Measurements from ENCODE around the gene ZNF750.
"Not testable (repeated sequence)": the region's sequence is repeated elsewhere in the genome, so short reads cannot be mapped to it uniquely, and the experiment has no call there.

The ZNF750 gene

DNA sequence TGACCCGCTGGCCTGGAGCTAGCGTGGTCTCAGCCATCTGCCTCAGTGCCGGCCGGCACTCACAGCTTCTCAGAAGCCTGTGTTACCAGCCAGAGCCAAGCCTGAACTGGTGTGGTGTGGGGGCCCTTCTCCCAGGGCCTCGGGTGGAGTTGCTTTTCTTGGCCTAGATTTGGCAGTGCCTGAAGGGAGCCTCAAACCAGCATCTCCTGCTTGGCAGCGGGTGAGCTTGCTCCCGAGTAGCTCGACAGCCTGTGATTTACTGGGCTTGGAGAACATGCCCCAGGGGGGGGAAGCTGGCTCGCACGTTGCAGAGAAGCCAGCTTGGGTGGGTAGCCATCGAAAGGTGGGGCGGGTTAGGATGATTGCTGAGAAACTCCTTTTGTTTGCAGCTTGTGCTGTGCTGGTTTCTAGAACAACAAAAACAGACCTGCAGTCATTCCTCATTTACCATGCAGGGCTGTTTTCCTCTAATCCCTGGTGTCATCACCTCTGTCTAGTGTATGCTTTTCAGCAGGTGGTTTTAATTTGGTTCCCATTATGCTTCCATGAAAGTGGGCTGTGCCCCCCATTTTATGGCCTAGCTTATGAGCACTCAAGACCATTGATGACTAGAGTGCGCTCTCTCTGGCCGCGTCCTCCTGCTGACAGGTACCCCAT is 45.7 kb downstream of the ZNF750 start:
- DNase-seq (ENCODE audit: low spot score): peak; percentile 36

DNA sequence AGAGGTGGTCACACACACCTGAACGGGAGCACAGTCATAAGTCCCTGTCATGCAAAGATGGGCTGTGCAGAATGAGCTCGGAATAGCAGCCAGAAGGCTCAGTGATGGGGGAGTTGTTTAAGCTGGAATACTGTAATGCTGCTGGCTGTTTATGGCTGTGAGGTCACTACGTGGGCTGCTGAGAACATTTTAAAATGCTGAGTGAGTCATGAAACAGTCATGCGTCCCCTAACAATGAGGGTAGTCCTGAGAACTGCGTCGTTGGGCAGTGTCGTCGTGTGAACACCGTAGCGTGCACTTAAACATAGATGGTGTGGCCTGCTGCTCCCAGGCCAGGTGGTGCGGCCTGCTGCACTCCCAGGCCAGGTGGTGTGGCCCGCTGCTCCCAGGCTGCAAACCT is 48.3 kb downstream of the ZNF750 start:
- DNase-seq (ENCODE audit: low spot score): no peak

DNA sequence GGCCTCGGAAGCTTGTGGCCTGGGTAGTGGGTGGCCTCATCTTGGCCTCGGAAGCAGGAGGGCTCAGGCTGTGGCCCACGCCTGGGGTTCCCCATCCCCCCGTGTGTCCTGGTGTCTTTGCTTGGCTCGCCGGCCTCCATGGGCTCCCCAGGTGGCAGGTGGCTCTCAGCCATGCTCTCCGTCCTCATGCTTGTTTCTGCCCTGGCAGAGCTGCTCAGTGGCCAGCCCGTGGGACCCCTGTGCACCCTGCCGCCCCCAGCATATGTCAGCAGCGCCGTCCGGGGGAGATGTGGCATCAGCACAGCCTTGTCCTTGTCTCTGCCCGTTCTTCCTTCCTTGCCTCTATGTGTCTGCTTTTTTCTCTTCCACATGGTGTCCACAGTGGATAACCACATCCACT is 49.4 kb downstream of the ZNF750 start:
- no peak for DNase-seq (ENCODE audit: low spot score)

DNA sequence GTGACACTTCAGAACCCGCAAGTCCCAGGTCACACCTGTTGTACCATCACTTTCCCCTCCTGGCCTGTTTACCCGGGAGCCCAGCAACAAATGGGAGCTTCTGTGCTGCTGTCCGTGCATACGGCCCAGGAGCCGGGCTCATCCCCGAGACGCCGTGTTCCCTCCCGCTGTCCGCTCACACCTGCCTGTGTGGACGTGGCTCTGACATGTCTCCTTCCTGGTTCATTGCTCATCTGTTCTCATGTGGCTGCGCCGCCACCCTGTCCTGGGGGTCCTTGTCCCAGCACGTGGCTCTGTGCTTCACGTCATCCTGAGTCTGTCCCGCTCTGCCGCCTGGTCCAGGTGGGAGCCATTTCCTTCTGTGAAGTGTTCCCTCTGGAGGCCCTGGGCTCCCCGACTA is 50.0 kb downstream of the ZNF750 start:
- DNase-seq (ENCODE audit: low spot score): no peak

DNA sequence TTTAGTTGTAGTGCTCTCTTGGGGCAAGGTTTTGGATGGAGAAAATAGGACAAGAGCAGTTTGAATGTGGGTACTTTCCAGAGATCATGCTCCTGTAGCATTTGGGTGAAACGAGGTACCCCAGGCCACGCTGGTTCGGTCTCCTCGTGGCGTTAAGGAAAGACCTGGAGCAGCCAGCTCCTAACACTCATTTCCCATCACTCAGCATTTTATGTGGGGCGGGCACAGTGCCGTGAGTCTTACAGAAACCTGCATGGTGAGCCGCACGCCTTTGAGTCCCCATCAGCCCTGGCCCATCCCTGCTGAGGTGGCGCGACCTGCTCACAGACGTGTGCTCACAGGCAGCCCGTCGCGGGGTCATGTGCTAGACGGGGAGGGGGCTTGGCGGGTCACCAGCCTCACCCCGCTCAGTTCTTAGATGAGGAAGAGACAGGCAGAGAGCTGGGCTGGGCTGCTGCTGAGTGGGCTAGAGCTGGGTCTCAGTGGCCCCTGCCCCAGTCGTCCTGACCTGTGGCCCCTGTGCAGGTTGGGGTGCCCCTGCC is 50.7 kb downstream of the ZNF750 start:
- no peak for DNase-seq (ENCODE audit: low spot score)

DNA sequence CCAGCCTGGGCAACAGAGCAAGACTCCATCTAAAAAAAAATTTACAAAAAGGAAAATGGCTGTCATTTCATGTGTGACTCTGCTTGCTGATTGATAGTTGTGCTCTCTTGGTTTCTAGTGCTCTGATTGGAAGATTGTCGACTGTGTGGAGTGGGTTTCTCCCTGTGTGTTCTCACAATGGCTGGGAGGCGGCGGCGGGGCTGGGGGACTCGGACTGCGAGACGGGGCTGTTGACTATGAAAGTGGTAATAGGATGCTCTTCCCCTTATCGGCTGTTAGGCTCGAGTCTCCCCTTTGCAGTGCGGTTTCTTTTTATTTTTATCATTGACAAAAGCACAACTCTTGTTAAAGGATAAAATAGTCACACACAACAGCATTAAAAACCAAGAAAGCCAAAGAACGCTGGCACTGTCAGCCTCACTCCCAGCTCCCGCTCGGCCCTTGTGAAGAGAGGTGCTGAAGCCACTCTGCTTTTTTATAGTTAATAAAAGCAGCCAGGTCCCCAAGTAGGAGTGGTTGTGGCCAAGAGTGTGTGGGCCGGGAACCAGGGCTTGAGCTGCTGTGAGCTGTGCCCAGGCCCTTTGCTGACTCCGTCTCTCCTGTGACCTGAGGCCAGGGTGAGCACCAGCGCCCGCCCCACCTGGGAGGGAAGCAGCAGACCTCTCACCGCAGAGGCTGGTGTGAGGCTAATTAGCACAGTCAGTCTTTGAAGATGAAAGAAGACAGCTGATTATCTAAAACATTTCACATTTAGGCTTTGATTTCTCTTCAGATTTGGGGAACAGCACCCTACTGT is 51.4 kb downstream of the ZNF750 start:
- no peak for DNase-seq (ENCODE audit: low spot score)

DNA sequence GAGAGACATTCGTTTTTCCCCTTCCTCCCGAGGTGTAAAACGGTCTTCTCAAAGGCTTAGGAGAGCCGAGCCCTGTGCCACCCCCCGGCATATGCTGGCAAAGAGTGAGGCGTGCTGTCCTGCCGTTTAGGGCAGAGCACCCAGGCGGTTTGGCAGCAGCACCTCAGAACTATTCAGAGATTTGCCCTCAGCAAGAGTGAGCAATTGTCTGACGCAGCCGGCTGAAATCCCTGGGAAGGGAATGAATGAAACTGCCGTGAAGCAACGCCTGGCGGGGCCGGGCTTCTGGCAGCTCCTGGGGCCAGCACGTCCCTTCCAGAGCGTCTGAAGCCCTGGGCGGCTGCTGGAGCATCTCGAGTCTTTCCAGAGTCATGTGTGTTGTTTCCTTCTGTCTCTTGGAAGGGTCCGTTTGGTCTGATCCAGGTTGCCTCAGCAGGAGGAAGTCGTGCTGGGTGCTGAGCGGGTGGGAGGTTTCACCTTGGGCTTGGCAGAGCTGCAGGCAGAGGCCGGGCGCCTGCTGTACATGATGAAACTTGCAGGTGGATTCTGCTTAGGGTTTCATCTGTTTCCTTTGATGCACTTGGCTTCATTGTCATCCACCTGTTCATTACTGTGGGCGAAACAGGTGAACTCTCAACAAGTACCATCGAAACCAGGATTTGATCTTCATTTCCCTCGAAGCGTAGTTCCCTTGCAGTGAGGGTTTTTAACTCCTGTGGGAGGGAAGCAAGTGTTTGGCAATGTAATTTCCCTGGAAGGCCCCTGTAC is 52.6 kb downstream of the ZNF750 start:
- peak; percentile 94 for DNase-seq (ENCODE audit: low spot score)

DNA sequence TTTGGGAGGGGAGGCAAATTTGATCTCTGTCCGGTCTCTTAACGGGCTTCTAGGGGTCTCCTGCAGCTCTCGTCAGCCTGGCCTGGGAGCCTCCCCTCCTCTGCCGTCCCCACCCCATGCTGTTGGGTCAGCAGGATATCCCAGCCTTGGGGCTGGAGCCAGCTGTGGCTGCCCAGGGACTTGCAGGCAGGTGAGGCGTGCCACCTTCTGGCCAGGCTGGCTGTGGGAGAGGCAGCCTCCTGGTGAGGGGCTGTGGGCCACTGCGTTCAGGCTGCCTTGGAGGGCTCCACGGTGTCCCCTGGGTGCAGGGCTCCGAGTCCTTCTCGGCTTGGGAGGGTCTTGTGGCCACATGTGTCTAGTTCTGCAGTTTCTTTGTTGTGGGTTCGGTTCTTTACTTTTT is 53.4 kb downstream of the ZNF750 start:
- DNase-seq (ENCODE audit: low spot score): no peak

DNA sequence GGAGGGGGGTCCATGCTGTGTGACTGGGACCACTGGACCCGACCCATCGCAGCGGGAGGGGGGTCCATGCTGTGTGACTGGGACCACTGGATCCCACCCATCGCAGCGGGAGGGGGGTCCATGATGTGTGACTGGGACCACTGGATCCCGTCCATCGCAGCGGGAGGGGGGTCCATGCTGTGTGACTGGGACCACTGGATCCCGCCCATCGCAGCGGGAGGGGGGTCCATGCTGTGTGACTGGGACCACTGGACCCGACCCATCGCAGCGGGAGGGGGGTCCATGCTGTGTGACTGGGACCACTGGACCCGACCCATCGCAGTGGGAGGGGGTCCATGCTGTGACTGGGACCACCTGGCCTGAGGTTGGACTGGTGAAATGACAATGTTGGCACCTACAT is 54.2 kb downstream of the ZNF750 start:
- DNase-seq (ENCODE audit: low spot score): not testable (repeated sequence)

DNA sequence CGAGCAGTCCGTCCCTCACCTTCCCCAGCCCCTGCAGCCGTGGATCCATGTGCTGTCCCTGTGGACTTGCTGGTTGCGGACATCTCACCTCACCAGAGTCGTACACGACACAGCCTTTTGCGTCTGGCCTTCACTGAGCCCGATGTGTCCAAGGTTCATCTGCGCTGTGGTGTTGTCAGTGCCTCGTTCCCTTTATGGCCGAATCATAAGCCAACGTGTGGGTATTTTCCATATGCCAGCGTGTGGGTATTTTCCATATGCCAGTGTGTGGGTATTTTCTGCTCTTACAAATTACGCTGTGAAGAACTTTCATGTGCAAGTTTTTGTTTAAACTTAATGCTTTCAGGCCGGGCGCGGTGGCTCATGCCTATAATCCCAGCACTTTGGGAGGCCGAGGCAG is 56.3 kb downstream of the ZNF750 start:
- no peak for DNase-seq (ENCODE audit: low spot score)

DNA sequence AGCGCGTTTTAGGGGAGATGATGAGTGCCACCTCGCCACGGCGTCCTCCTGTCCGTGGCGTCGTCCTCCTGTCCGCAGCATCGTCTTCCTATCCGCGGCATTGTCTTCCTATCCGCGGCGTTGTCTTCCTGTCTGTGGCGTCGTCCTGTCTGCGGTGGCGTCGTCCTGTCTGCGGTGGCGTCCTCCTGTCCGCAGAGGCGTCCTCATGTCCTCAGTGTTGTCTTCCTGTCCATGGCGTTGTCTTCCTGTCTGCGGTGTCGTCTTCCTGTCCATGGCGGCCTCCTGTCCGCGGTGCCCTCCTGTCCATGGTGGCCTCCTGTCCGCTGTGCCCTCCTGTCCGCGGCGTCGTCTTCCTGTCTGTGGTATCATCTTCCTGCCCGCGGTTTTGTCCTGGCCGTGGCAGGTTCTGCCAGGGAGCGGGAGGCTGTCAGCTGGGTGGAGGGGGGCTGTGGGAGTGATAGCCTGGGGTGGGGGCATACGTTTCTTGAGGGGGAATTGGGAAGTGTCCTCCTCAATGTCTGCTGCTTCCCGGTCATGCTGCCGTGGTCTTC is 57.1 kb downstream of the ZNF750 start:
- DNase-seq (ENCODE audit: low spot score): no peak

DNA sequence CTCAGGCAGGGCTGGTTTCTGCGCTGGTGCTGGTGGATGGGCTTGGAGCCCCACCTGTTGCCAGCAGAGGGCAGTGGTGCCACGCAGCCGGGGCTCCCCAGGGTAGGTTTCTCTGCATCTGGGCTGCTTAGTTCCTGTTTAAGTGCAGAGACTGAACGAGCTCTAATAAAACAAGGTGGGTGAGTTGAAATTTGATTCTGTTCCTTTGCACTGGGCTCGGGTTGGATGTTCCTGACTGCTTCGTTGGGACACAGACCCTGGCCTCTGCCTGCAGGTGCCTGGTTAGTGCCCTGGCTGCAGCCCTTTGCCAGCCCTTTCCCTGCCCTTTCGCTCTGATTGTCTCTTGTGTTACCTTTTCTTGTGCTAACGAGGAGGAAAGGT is 57.9 kb downstream of the ZNF750 start:
- DNase-seq (ENCODE audit: low spot score): peak; percentile 96

DNA sequence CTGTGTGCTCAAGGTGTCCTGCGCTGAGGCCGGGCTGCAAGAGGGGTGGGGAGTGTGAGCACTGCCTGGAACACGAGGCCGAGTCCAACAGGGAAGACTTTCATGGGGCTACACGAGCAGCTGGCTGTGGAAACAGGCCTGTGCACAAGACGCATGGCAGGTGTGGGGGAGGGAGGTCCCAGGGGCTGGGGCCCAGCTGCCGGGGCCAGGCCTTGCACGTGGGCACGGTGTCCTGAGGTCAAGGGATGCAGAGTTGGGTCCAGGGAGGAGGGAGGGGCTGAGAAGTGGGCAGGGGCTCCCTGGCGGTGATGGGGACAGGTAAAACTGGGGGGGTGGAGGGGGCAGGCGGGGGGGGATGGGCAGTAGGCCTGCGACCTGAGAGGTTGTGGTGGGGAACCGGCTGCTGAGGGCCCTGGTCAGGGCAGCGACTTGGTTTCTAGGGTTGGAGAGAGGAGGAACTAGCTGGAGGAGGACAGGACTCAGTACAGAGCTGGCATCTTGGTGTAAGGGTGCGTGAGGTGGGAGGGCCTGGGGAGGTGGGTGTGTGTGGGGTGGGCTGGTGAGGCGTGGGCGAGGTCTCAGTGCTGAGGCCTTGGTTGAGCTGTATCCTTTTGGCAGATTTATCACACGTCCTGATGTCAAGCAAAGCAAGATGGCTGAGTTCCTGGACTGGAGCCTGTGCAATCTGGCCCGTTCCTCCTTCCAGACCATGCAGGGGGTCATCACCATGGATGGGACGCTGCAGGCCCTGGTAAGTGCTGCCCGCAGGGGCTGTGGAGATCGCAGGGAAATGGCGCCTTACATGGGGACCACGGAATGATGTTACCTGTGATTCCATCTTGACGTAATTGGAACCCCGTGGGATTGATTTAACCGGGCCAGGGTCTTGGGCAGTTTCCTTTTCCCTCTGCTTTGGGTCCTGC is 58.6 kb downstream of the ZNF750 start:
- no peak for DNase-seq (ENCODE audit: low spot score)

DNA sequence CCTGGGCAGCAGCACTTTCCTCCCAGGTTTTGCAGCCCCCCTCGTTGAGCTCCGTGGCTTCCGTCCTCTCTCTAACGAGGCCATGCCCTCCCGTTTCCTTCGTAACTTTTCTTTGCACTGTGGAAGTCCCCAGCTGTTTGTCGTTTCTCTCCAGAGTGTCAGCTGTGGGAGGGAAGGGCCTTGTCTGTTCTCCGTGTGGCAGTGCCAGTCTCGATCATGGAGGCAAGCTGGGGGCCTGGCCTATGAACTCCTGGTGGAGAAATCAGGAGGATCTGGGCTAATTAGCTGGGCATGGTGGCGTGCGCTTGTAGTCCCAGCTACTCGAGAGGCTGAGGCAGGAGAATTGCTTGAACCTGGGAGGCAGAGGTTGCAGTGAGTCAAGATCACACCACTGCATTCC is 59.6 kb downstream of the ZNF750 start:
- DNase-seq (ENCODE audit: low spot score): no peak

DNA sequence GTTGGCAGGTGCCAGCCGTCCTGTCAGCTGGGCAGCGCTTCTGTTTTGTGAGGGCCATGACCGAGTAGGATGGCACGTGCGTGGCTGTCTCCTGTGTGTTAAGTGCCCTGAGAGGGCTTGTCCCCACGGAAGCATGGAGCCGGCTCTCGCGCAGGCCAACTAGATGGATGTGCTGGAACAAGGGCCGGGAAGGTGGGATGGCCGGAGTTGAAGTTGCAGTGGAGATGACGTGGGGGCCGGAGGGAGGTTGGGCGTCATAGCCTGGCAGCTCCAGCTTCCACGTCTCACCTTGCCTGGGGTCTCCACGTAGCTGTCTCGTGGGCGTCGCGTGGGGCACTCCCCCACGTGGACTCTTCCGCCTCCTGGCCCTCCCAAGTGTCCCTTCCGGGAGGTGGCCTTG is 60.3 kb downstream of the ZNF750 start:
- DNase-seq (ENCODE audit: low spot score): no peak

Measured in GM03348 (cell line).